ENCODE measurements around the gene KIAA1671.
"Not testable (repeated sequence)": the region's sequence is repeated elsewhere in the genome, so short reads cannot be mapped to it uniquely, and the experiment has no call there.

KIAA1671 gene

DNA sequence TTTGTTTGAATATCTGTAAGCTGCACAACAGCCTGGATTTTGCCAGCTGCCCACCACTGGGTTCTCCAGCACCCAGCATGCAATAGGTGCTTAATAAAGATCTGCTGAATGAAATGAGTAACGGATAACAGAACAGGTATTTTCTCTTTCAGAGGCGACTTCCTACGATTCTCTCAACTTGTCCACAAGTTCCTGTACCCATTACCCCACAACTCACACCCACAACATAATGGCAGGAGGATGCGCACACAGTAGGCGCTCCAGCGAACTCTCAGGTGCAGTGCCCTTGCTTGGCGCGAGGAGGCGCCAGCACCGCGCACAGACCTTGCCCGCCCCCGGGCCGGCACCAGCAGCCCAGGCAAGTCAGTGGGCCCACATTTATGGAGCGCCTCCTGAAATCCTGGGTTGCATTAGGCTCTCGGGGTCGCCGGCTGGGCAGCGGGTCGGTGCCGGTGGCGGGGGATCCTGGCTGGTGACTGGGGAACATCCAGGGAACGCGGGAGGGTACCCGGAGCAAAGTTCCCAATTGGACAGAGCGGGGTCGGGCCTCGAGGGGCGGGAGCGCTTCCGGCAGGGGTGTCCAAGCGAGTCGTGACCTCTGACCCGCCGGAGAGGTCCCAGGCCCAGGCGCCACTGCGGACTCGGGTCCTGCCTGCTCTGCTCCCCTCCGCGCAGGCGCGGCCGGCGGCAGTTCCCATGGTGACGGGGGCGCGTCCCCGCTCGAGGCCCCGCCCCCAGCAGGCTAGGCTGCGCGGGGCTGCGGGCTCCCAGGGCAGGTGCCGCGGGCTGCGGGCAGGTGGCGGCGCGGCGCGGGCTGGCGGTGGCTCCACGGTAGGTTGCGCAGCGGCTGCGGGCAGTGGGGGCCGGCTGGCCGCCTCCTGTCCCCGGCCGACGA is at the start of gene KIAA1671:
Gene KIAA1671 (plus strand): TSS at position 775 of the 895 bp plus-strand sequence. CDS start 75,284 bp downstream, outside the sequence.
- Mint-ChIP-seq H3K27me3 (peaks cover 32% of the 10 kb centered on the region), H3K4me3 (peak within 1 kb of the TSS; percentile 85), H3K27ac (peak within 1 kb of the TSS; percentile 83), H3K36me3 (peaks cover 1% of the 10 kb centered on the region), H3K9me3 (no peaks in the 10 kb centered on the region), H3K4me1 (peaks cover 10% of the 10 kb centered on the region)

DNA sequence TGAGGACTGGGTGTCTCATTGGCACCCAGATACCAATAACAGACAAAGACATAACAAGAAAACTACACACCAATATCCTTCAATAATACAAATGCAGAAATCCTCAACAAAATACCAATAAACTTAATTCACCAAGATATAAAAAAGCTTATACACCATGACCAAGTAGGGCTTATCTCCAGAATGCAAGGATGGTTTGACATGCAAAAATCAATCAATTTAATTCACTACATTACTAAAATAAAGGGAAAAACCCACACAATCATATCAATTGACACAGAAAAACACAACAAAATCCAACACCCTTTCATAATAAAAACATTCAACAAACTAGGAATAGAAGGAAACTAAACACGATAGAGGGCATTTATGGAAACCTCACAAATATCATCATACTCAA is 46.6 kb upstream of the KIAA1671 start:
- Mint-ChIP-seq H3K27me3 (no peaks in the 10 kb centered on the region), H3K9me3 (peaks cover 17% of the 10 kb centered on the region), H3K4me3 (no peak overlapping the region), H3K27ac (no peak overlapping the region), H3K4me1 (no peaks in the 10 kb centered on the region), H3K36me3 (peaks cover 23% of the 10 kb centered on the region)

DNA sequence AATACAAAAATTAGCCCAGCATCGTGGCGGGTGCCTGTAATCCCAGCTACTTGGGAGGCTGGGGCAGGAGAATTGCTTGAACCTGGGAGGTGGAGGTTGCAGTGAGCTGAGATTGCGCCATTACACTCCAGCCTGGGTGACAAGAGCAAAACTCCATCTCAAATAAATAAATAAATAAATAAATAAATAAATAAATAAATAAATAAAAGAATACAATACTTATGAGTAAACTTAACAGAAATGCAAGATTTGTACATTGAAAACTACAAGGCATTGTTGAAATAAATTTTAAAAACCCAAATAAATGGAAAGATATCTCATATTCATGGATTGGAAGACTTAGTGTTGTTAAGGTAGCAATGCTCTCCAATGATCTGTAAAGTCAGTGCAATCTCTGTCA is 45.4 kb upstream of the KIAA1671 start:
- H3K4me1 Mint-ChIP-seq, H3K4me3 Mint-ChIP-seq: not testable (repeated sequence)

DNA sequence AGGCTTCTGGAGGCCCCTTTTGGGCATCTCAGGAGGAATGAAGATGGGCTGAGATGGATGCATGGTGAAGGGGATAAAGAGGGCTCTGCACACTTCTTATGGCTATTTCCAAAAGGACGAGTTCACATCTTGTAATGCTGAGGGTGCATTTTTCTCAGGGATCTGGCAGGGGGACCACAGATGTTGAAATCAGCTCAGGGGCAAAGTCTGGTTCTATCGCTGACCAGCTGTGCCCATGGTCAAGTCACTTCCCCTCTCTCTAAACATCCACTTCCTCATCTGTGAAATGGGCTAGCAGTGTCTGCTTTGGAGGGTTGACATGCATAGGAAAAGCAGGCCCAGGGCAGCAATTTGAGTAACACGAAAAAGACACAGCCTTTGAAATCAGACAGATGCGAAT is 32.5 kb upstream of the KIAA1671 start:
- Mint-ChIP-seq H3K36me3 (peaks cover 1% of the 10 kb centered on the region), H3K4me1 (no peaks in the 10 kb centered on the region), H3K27ac (no peak overlapping the region), H3K27me3 (no peaks in the 10 kb centered on the region), H3K9me3 (no peaks in the 10 kb centered on the region), H3K4me3 (no peak overlapping the region)

More for the DNA sequence above, 45.4 kb upstream of the KIAA1671 start:
- peaks cover 17% of the 10 kb centered on the region for H3K9me3 Mint-ChIP-seq
- H3K27me3 Mint-ChIP-seq, H3K27ac Mint-ChIP-seq: not testable (repeated sequence)
- H3K36me3 Mint-ChIP-seq, result peaks cover 23% of the 10 kb centered on the region

DNA sequence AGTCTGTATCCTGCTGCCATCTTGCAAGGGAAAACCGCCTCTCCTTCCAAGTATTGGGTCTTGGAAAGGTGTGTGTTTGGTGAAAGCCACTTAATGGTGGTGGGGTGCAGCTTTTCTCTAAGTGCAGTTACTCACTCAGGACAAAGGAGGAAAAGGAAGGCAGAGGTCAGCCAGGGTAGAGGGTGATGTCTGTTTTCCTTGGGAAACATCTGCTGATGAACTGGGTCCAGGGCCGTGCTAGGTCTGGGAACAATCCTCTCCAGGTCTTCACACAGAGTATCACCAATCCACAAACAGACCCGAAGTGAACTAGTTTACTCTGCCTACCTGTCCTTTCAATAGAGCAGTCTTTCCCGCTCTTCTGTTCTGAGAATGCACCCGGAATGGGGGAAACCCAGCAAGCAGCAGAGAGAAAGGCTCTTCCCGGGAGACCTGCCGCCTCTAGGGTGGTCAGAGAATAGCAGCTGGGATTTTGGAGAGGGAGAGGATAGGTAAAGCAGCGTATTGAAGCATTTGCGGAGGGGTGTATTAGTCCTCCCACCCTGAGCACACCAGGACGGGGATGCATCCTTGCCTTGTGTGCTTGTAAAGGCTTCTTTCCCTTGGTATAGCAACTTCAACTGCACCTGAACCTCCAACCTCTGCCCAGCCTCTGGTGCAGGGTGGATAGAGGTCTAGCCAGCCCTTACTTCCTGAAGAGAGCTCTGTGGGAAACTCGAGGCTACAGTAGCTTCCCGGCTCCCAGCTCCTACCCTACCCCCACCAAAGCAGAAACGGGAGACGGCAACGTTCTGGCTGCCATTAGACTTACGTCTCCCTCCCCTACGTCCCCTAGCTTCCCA is 26.7 kb upstream of the KIAA1671 start:
- Mint-ChIP-seq H3K4me3 (no peak overlapping the region), H3K27me3 (peaks cover 5% of the 10 kb centered on the region), H3K36me3 (no peaks in the 10 kb centered on the region), H3K9me3 (no peaks in the 10 kb centered on the region), H3K4me1 (no peaks in the 10 kb centered on the region), H3K27ac (no peak overlapping the region)

DNA sequence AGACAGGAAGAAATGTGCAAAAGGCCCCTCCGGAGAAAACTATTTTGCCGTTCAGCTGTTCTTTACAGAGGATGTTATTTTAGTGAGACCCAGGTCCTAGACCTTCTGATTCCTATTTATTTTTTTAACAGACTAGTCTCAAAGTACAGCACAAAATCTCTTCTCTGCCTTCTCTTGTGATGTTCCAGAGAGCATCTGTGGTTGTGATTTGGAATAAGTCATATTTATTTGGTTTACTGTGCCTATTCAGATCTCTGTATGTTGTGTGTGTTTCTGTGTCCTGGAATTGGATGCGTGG is 26.1 kb upstream of the KIAA1671 start:
- Mint-ChIP-seq H3K4me3 (no peak overlapping the region), H3K36me3 (no peaks in the 10 kb centered on the region), H3K27me3 (peaks cover 5% of the 10 kb centered on the region), H3K4me1 (no peaks in the 10 kb centered on the region), H3K9me3 (no peaks in the 10 kb centered on the region), H3K27ac (no peak overlapping the region)

DNA sequence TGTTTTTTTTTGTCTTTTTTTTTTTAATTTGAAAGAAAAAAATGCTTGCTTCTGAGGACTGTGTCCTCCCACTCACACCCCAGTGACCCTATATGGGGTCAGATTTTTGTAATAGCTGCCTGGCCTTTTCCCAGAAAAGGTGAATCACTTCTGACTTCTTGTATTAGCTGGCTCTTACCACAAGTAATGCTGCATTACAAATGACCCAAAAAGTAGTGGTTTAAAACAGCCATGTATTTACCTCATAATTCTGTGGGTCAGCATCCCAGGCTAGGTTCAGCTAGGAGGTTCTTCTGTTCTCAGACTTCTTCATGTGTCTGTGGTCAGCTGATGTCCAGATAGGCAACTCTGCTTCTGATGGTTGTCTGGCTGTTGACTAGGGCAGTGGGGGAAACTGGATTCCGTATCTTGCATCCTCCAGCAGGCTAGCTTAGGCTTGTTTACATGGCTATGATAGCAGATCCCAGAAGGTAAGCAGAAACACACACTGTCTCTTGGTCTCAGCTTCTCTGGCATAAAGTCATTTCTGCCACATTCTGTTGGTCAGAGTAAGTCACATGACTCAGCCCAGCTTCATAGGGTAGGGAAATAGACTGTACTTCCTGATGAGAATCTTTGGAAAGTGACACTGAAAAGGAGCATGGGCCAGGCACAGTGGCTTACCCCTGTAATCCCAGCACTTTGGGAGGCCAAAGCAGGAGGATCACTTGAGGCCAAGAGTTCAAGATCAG is 25.5 kb upstream of the KIAA1671 start:
- H3K27ac Mint-ChIP-seq, result no peak overlapping the region
- peaks cover 5% of the 10 kb centered on the region for H3K27me3 Mint-ChIP-seq
- H3K4me1 Mint-ChIP-seq, result no peaks in the 10 kb centered on the region
- H3K36me3 Mint-ChIP-seq, result no peaks in the 10 kb centered on the region
- H3K4me3 Mint-ChIP-seq, result no peak overlapping the region
- H3K9me3 Mint-ChIP-seq, result no peaks in the 10 kb centered on the region

DNA sequence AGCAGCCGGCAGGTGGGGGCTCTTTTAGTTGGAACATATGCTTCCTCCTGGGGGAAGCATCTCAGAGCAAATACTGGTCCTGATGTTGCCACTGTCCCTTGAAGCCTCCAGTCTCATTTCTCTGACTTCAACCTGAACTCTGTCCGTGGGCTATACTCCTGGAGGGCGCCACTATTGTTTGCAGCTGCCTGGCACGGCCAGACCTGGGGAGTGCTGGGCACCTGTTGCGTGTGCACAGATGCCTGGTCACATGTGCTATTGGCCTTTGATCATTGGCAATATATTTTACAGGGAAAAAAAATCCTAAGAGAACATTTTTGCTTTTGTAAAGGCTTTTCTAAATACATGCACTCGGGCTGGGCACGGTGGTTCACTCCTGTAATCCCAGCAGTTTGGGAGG is 24.2 kb upstream of the KIAA1671 start:
- Mint-ChIP-seq H3K27ac (no peak overlapping the region), H3K4me1 (no peaks in the 10 kb centered on the region), H3K36me3 (no peaks in the 10 kb centered on the region), H3K4me3 (no peak overlapping the region), H3K27me3 (peaks cover 5% of the 10 kb centered on the region), H3K9me3 (no peaks in the 10 kb centered on the region)

DNA sequence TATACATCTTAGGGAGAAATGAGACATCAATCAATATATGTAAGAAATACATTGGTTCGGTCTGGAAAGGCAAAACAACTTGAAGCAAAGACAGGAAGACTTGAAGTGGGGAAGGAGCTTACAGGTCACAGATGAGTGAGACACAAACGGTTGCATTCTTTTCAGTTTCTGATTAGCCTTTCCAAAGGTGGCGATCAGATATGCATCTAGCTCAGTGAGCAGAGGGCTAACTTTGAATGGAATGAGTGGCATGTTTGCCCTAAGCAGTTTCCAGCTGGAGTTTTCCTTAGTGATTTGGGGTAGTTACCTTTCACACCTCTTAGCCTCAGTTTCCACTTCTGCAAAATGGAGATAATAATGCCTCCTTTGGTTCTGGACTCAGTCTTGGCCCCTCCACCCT is 21.8 kb upstream of the KIAA1671 start:
- Mint-ChIP-seq H3K4me1 (no peaks in the 10 kb centered on the region), H3K36me3 (no peaks in the 10 kb centered on the region), H3K27me3 (peaks cover 5% of the 10 kb centered on the region), H3K9me3 (no peaks in the 10 kb centered on the region), H3K4me3 (no peak overlapping the region), H3K27ac (no peak overlapping the region)

DNA sequence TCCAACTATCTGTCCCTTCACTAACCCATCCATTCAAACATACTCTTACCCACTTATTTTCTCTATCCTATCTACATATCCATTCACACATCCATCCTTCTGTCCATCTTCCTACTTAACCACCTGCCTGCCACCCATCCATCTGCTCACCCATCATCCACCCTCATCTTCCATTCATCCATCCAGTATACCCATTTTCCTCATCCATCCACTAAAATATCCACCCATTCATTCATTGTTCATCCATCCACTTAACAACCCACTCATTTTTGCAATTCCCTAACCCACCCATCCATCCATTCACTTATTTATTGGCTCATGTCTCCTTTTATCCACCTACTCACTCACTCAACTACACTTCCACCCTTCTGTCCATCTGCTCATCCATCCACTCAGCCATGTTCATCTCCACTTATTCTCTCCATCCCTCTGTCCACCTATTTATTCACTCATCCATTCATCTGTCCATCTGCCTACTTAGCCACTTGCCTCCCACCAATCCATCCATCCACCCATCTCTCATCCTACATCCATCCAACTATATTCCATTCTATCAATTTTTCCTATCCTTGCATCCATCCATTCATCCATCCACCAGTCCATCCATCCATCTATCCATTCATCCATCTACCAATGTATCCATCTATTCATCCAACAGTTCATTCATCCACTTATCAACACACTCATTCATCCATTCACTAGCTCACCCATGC is 16.6 kb upstream of the KIAA1671 start:
- Mint-ChIP-seq H3K27ac (no peak overlapping the region), H3K4me3 (no peak overlapping the region), H3K4me1 (no peaks in the 10 kb centered on the region), H3K9me3 (no peaks in the 10 kb centered on the region), H3K27me3 (no peaks in the 10 kb centered on the region), H3K36me3 (no peaks in the 10 kb centered on the region)

DNA sequence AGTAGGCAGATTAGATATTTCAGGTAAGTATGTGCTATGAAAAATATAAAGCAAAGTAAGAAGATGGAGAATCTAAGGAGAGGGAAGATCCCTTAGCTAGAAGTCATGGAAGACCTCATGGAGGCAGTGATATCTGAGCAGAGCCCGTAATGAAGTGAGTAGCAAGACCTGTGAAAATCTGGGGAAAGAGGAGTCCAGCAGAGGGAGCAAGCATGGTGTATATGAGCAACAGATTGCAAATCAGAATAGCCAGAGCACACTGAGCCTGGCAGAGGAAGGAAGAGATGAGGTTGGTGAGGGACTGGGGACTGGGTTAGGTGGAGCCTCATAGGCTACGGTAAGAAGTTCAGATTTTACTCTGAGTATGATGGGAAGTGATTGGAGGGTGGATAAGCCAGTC is 15.4 kb upstream of the KIAA1671 start:
- Mint-ChIP-seq H3K4me3 (no peak overlapping the region), H3K27me3 (no peaks in the 10 kb centered on the region), H3K9me3 (no peaks in the 10 kb centered on the region), H3K4me1 (no peaks in the 10 kb centered on the region), H3K27ac (no peak overlapping the region), H3K36me3 (no peaks in the 10 kb centered on the region)

DNA sequence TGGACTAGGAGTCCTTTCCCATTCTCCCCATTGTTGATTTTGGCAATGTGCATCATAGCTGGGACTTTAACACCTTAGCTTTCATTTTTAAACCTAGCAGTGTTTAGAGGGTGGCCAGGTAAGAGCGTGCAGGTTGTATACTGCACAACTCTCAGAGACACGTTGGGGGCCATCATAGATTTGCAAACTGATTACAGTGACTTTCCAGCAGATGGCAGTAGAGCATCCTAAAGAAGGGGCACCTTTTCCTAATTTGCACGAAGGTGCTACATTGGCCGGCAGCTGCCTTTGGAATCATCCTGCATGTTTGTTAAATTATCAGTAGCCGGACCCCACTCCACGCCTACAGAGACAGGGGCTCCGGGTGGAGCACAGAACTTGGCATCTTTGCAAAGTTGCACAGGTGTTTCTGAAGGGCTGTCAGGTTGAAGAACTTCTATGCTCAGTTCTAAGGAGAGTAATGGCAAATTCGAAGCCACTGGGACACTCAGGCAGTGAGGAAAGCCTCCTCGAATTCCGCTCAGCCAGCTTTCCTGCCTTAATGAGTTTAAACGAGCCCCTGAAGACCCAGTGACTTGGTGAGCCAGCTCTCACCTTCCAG is 13.7 kb upstream of the KIAA1671 start:
- Mint-ChIP-seq H3K27me3 (no peaks in the 10 kb centered on the region), H3K4me3 (no peak overlapping the region), H3K4me1 (no peaks in the 10 kb centered on the region), H3K36me3 (no peaks in the 10 kb centered on the region), H3K9me3 (no peaks in the 10 kb centered on the region), H3K27ac (no peak overlapping the region)

DNA sequence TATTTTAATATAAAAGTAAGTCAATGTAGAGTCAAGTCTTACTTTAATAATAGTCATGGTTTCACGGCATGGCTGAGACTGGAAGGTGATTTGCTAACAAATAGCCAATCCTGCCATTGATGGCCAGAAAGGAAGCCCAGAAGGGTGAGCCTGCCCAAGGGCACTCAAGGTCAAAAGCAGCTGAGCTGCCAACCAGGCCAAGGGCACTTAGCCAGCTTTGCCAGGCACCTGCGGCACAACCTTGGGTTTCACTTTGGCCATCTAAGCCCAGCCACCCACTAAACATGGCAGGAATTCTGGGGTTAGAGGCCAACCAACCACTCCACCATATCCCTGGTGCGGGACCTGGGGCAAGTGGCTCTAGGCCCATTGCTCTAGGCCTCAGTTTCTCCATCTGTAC is 10.2 kb upstream of the KIAA1671 start:
- Mint-ChIP-seq H3K27me3 (peaks cover 8% of the 10 kb centered on the region), H3K36me3 (no peaks in the 10 kb centered on the region), H3K27ac (no peak overlapping the region), H3K4me1 (no peaks in the 10 kb centered on the region), H3K4me3 (no peak overlapping the region), H3K9me3 (no peaks in the 10 kb centered on the region)

DNA sequence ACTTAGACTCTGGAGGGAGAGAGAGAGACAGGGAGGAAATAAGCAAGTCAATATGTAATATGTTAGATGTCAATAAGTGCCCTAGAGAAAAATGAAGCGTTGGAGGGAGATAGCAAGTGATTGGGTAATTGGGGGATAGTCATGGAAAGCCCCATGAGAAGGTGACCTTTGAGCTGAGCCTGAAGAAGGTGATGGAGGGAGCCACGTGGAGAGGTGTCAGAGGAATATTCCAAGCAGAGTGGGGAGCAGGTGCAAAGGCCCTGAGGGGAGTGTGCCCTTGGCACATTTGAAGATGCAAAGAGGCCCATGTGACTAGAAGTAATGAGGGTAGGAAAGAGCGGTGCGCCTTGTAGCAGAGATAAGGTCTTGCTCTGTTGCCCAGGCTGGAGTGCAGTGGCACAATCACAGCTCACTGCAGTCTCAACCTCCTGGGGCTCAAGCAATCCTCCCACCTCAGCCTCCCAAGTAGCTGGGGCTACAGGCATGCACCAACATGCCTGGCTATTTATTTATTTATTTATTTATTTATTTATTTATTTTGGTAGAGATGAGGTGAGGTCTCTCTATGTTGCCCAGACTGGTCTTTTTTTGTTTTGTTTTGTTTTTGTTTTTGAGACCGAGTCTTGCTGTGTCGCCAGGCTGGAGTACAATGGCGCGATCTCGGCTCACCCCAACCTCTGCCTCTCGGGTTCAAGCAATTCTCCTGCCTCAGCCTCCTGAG is 8.1 kb upstream of the KIAA1671 start:
- Mint-ChIP-seq H3K4me1 (no peaks in the 10 kb centered on the region), H3K27me3 (peaks cover 15% of the 10 kb centered on the region), H3K27ac (no peak overlapping the region)

More for the DNA sequence above, 8.1 kb upstream of the KIAA1671 start:
- Mint-ChIP-seq H3K36me3 (no peaks in the 10 kb centered on the region), H3K9me3 (no peaks in the 10 kb centered on the region), H3K4me3 (no peak overlapping the region)

Measured in activated naive CD4-positive, alpha-beta T cell treated with anti-CD3 and anti-CD28 coated beads, Interleukin-2, amount 50 U/mL, for 24 hours (primary cell).